LNCaP clone FGC (cell line): Measurements from ENCODE around the gene ORC2.

Experiments used
- DNase-seq: peaks from one replicate; pipeline ENCODE4 v3.0.0-alpha.2; 2011; ENCODE audit warnings: low read depth
- H3K4me3 ChIP-seq: 2 replicates; pipeline ENCODE4 v1.5.1; 2011; ENCODE audit warnings: mild to moderate bottlenecking, low read depth, low read length, control low read depth
- TF ChIP-seq, protein P1 (sequence below): IDR thresholded peaks from 2 replicates; pipeline ENCODE4 v1.5.1; 2012; ENCODE audit warnings: mild to moderate bottlenecking; ENCODE audit not compliant: control insufficient read depth, insufficient read depth; ENCODE audit errors: extremely low read depth

The ORC2 gene

GRCh38 chr2:200963124-200963917 lies at the start of gene ORC2:
TSS of gene ORC2 (minus strand) at chr2:200963660. CDS start at chr2:200958123, 5,537 bp downstream.
- TF ChIP-seq, protein P1, sequence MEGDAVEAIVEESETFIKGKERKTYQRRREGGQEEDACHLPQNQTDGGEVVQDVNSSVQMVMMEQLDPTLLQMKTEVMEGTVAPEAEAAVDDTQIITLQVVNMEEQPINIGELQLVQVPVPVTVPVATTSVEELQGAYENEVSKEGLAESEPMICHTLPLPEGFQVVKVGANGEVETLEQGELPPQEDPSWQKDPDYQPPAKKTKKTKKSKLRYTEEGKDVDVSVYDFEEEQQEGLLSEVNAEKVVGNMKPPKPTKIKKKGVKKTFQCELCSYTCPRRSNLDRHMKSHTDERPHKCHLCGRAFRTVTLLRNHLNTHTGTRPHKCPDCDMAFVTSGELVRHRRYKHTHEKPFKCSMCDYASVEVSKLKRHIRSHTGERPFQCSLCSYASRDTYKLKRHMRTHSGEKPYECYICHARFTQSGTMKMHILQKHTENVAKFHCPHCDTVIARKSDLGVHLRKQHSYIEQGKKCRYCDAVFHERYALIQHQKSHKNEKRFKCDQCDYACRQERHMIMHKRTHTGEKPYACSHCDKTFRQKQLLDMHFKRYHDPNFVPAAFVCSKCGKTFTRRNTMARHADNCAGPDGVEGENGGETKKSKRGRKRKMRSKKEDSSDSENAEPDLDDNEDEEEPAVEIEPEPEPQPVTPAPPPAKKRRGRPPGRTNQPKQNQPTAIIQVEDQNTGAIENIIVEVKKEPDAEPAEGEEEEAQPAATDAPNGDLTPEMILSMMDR = peak; percentile 28
- peak within 1 kb of the TSS; percentile 86 for H3K4me3 ChIP-seq
- peak; percentile 91 for DNase-seq

DNA sequence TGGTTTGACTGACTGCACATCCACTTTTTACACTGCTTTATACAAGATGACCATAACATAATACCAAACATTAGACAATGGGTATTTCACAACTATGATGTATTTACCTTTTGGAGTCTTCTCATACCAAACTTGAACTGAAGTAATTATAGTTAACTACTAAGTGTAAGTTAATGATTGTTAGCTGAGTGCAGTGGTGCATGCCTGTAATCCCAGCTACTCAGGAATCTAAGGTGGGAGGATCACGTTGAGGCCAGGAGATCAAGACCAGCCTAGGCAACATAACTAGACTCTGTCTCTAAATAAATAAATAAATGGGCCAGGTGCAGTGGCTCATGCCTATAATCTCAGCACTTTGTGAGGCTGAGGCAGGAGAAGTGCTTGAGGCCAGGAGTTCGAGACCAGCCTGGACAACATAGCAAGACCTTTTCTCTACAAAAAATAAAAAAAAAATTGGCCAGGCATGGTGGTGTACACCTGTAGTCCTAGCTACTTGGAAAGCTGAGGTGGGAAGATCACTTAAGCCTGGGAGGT lies 44.9 kb upstream of the ORC2 start:
- TF ChIP-seq, protein P1 = no peak
- no peak overlapping the region for H3K4me3 ChIP-seq
- no peak for DNase-seq

GRCh38 chr2:201007584-201007998 lies 44.1 kb upstream of the ORC2 start:
- no peak overlapping the region for H3K4me3 ChIP-seq
- peak; percentile 71 for DNase-seq
- TF ChIP-seq, protein P1 = no peak

DNA sequence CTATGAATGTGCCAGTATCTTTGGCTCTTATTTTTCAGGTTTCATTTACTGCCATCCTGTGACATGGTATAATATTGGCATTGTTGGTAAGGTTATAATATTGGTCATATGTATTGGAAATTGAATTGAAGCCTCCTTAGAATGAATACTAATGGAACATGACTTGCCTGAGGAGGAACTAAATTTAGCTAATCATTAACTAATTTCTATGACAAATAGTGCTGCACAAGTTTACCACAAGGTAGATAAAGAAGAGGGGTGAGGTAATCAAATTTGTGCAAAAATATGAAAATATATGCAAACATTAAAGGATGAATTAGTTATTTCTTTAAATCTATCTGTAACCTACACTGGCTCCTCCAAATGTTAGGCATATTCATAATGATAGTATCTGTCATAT lies 43.2 kb upstream of the ORC2 start:
- H3K4me3 ChIP-seq = no peak overlapping the region
- no peak for DNase-seq
- TF ChIP-seq, protein P1 = no peak

DNA sequence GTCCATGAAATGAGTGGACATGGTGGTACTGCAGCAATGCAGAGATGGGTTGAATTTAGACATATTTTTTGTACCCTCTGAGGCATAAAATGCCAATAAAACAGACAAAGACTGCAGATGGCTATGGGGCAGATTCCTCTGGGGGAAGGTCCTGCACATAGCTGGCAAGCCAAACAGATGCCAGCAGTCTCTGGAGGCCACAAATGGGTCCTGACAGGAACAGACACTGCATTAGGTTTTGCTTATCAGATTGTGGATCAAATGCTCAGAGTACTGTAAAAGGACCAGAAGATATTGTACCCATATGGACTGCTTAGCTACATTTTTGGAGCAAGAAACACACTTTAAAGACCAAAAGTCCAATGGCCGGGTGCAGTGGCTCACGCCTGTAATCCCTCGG lies 40.9 kb upstream of the ORC2 start:
- TF ChIP-seq, protein P1 = no peak
- no peak overlapping the region for H3K4me3 ChIP-seq

GRCh38 chr2:200993097-200993496 lies 29.6 kb upstream of the ORC2 start:
- TF ChIP-seq, protein P1 = no peak
- no peak overlapping the region for H3K4me3 ChIP-seq
- DNase-seq = no peak

More for the DNA sequence above, 40.9 kb upstream of the ORC2 start:
- no peak for DNase-seq

DNA sequence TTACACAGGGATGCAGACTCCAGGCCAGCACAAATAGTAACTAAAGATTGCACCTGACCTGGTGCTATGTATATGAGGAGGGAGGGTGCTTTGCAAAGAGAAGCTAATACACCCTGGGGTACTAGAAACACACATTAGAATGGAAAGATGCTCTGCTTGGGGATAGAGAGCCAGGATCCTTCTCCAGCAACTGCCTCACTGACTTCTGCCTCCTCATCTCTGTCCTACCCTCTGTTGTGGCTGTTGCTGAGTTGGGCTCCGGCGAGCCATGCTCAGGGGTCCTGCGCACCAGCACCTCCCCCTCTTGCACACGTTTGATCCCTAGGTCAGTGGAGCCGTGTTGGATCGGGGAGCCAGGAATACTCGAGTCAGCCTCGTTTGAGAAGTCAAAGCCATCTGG lies 23.7 kb upstream of the ORC2 start:
- H3K4me3 ChIP-seq = no peak overlapping the region
- TF ChIP-seq, protein P1 = no peak
- DNase-seq = no peak
